ENCODE results near the gene PSMA8. TPM values are rescaled to one million over a fixed set of nuclear protein-coding genes. Genes with fewer than 3 reads are reported as not detected.

The PSMA8 gene
- total RNA-seq, 2 experiments from 2014 or later: 0.19 TPM; not detected in 1

DNA sequence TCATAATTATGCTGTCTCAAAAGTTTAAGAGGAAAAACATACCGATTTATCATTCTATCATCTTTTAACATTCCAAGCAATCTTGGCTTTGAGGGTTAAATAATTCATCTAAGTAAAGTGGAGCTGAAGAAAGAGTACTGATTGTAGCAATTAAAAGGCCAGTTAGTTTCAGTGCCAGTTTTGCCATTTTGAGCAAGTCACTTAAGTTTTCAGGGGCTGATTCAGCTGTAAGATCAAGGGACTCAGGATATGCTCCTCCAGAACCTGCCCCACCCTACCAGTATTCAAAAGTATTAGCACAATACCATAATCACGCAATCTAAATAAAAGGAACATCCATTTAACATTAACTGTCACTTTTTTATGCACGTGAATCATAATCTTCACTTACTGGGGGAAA lies 45.2 kb upstream of the PSMA8 start:
- Histone ChIP-seq H3K4me3 (ENCODE audit: low read depth, low read length, poor library complexity, severe bottlenecking) (peak overlapping the region; percentile 97), H3K27ac (ENCODE audit: low read depth, low read length, poor library complexity, severe bottlenecking) (peak overlapping the region; percentile 90), H4K20me1 (ENCODE audit: insufficient read depth, low read length) (peaks cover 23% of the 10 kb centered on the region; the same call in 1 of the 2 replicates), H3K4me1 (ENCODE audit: insufficient read depth, low read length, poor library complexity, severe bottlenecking) (peaks cover 51% of the 10 kb centered on the region), H3K4me2 (ENCODE audit: low read length) (peak overlapping the region; percentile 78), H2AFZ (ENCODE audit: low read length) (no peak overlapping the region), H3K9me2 (ENCODE audit: insufficient read depth, low read length) (no peaks in the 10 kb centered on the region), H3K36me3 (ENCODE audit: insufficient read depth, low read length) (peaks cover 48% of the 10 kb centered on the region), H3K9me3 (ENCODE audit: low read length) (no peaks in the 10 kb centered on the region), H3K79me2 (ENCODE audit: insufficient read depth, low read depth, low read length) (peaks cover 64% of the 10 kb centered on the region)
- peak; percentile 56 for DNase-seq (ENCODE audit: low spot score)
- TSS peak; percentile 29 for BruUV-seq (replicated peaks)
- intact Hi-C loops (cut with micrococcal nuclease; ENCODE audit: unreplicated experiment): loop anchor here (2.0 kb wide), 1 partner anchor 78 kb away; no protein-coding TSS in a partner anchor
- TF ChIP-seq, protein P1, sequence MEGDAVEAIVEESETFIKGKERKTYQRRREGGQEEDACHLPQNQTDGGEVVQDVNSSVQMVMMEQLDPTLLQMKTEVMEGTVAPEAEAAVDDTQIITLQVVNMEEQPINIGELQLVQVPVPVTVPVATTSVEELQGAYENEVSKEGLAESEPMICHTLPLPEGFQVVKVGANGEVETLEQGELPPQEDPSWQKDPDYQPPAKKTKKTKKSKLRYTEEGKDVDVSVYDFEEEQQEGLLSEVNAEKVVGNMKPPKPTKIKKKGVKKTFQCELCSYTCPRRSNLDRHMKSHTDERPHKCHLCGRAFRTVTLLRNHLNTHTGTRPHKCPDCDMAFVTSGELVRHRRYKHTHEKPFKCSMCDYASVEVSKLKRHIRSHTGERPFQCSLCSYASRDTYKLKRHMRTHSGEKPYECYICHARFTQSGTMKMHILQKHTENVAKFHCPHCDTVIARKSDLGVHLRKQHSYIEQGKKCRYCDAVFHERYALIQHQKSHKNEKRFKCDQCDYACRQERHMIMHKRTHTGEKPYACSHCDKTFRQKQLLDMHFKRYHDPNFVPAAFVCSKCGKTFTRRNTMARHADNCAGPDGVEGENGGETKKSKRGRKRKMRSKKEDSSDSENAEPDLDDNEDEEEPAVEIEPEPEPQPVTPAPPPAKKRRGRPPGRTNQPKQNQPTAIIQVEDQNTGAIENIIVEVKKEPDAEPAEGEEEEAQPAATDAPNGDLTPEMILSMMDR (conservative IDR thresholded peaks at IDR 0.05; ENCODE audit: low read length): no peak
- TF ChIP-seq EZH2phosphoT487 (IDR thresholded peaks at IDR 0.05; ENCODE audit: borderline replicate concordance, low read depth, low read length): no peak
- ChIA-PET POLR2A (interaction anchor here (0.6 to 2.0 kb wide), 11 partner anchors 12 to 161 kb away, joined by 3 to 6 read pairs (median 4); no protein-coding TSS in a partner anchor), CTCF (ENCODE audit: unreplicated experiment) (no interaction called here)

DNA sequence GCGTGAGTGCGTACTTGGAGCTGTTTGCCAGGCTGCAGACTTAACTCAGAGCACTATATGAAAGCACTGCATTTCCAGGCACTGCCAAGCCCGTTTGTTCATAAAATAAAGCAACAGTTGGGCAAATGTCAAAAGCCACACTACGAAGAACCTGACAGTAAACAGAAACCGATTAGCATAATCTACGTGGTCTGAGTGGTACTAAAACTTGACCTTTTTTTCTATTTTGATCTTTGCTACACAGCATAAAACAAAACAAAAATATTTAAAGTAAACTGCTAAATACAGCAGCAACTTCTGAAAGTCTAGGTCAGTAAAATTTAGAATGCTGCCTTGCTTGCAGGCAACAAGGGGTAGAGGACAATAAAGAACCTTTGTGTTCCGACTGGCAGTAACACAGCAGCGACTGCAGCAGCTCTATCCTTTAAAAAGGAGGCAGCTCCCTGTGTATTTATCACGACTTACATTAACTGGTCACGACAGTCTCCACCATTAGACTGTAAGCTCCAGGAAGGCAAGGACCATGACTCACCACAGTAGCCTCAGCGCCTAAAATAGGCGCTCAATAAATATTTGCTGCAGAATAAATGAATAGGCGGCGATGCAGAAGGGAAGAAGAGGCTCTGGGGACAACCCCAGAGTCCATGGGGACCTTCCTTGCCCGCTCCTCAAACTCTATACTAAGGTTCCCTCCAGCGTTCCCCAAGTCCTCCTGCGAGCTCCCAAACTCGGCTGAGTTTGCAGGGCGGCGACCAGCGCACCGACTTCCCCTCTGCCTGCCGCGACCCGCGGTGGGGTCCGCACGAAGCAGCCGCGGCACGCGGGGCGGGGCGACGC lies 44.2 kb upstream of the PSMA8 start:
- ChIA-PET POLR2A (interaction anchor here (0.7 to 1.9 kb wide), 9 partner anchors 14 to 135 kb away, joined by 3 to 5 read pairs (median 3); no protein-coding TSS in a partner anchor), CTCF (ENCODE audit: unreplicated experiment) (no interaction called here)
- H3K4me1 ChIP-seq (ENCODE audit: insufficient read depth, low read length, poor library complexity, severe bottlenecking): peaks cover 46% of the 10 kb centered on the region
- intact Hi-C loops (cut with micrococcal nuclease; ENCODE audit: unreplicated experiment): loop anchor here (1.0 to 2.0 kb wide), 3 partner anchors 77 to 138 kb away; no protein-coding TSS in a partner anchor
- peaks cover 38% of the 10 kb centered on the region for H3K36me3 ChIP-seq (ENCODE audit: insufficient read depth, low read length)
- TF ChIP-seq, protein P1 (conservative IDR thresholded peaks at IDR 0.05; ENCODE audit: low read length): no peak
- no peak for TF ChIP-seq EZH2phosphoT487 (IDR thresholded peaks at IDR 0.05; ENCODE audit: borderline replicate concordance, low read depth, low read length)
- peak overlapping the region; percentile 72; the same call in 1 of the 2 replicates for H2AFZ ChIP-seq (ENCODE audit: low read length)
- peak overlapping the region; percentile 78 for H3K4me2 ChIP-seq (ENCODE audit: low read length)
- peaks cover 54% of the 10 kb centered on the region for H3K79me2 ChIP-seq (ENCODE audit: insufficient read depth, low read depth, low read length)
- BruUV-seq (replicated peaks): no TSS peak
- no peaks in the 10 kb centered on the region for H3K9me3 ChIP-seq (ENCODE audit: low read length)
- H3K27ac ChIP-seq (ENCODE audit: low read depth, low read length, poor library complexity, severe bottlenecking): peak overlapping the region; percentile 90
- H4K20me1 ChIP-seq (ENCODE audit: insufficient read depth, low read length): peaks cover 23% of the 10 kb centered on the region; the same call in 1 of the 2 replicates
- peak overlapping the region; percentile 97 for H3K4me3 ChIP-seq (ENCODE audit: low read depth, low read length, poor library complexity, severe bottlenecking)
- peak; percentile 41 for DNase-seq (ENCODE audit: low spot score)
- no peaks in the 10 kb centered on the region for H3K9me2 ChIP-seq (ENCODE audit: insufficient read depth, low read length)

Measured in OCI-LY7 (cell line).